Measurements from ENCODE around the gene TPSAB1. TPM values are rescaled to one million over a fixed set of nuclear protein-coding genes. Genes with fewer than 3 reads are reported as not detected.
A peak's percentile ranks its signal among the peaks of the same experiment; 100 is the strongest.

TPSAB1 gene
- total RNA-seq, 1 experiment from 2014 or later, result not detected

- intact Hi-C loops (cut with micrococcal nuclease; ENCODE audit: unreplicated experiment), result no loop called here
- peak in 1 of 2 experiments; percentile 45 for DNase-seq
- no peak overlapping the region for H2AFZ ChIP-seq
- BruUV-seq (replicated peaks), result no TSS peak
- no peaks in the 10 kb centered on the region; the same call in 1 of the 2 replicates for H3K4me1 ChIP-seq (replicated peaks; ENCODE audit: insufficient read depth)
- H4K20me1 ChIP-seq (ENCODE audit: insufficient read depth), result no peaks in the 10 kb centered on the region
- H3K9me3 ChIP-seq (ENCODE audit: insufficient read depth, low read depth), result no peaks in the 10 kb centered on the region
- H3F3A ChIP-seq (ENCODE audit: insufficient read depth, low read depth), result no peaks in the 10 kb centered on the region
- no peaks in the 10 kb centered on the region for H3K9me2 ChIP-seq (ENCODE audit: insufficient read depth)
- H3K79me2 ChIP-seq (ENCODE audit: low read depth), result no peaks in the 10 kb centered on the region
- ChIA-PET POLR2A (ENCODE audit: unreplicated experiment) (no interaction called here), CTCF (no interaction called here)
- H3K36me3 ChIP-seq (ENCODE audit: low read depth), result no peaks in the 10 kb centered on the region
- H3K4me3 ChIP-seq, result no peak overlapping the region
- H3K27me3 ChIP-seq (ENCODE audit: insufficient read depth, low read depth), result peaks cover 31% of the 10 kb centered on the region
- H3K27ac ChIP-seq, result no peak overlapping the region
- TF ChIP-seq CTCF (conservative IDR thresholded peaks at IDR 0.05) (no peak), EZH2 (IDR thresholded peaks at IDR 0.05; ENCODE audit: low read depth) (no peak)
- no peak overlapping the region for H3K4me2 ChIP-seq
Observed at GRCh38 chr16:1272453-1273198, 32.1 kb downstream of the TPSAB1 start.

- Histone ChIP-seq H3K36me3 (ENCODE audit: low read depth) (no peaks in the 10 kb centered on the region), H2AFZ (no peak overlapping the region), H3F3A (ENCODE audit: insufficient read depth, low read depth) (no peaks in the 10 kb centered on the region), H4K20me1 (ENCODE audit: insufficient read depth) (no peaks in the 10 kb centered on the region), H3K4me1 (replicated peaks; ENCODE audit: insufficient read depth) (no peaks in the 10 kb centered on the region; the same call in 1 of the 2 replicates), H3K4me3 (no peak overlapping the region), H3K27me3 (ENCODE audit: insufficient read depth, low read depth) (peaks cover 43% of the 10 kb centered on the region), H3K9me3 (ENCODE audit: insufficient read depth, low read depth) (no peaks in the 10 kb centered on the region), H3K4me2 (no peak overlapping the region), H3K79me2 (ENCODE audit: low read depth) (no peaks in the 10 kb centered on the region), H3K9me2 (ENCODE audit: insufficient read depth) (no peaks in the 10 kb centered on the region), H3K27ac (no peak overlapping the region)
- TF ChIP-seq EZH2 (IDR thresholded peaks at IDR 0.05; ENCODE audit: low read depth), result no peak
- TF ChIP-seq CTCF (conservative IDR thresholded peaks at IDR 0.05), result no peak
- ChIA-PET POLR2A (ENCODE audit: unreplicated experiment) (no interaction called here), CTCF (no interaction called here)
- BruUV-seq (replicated peaks), result no TSS peak
- DNase-seq, result no peak
- intact Hi-C loops (cut with micrococcal nuclease; ENCODE audit: unreplicated experiment), result no loop called here
Observed at GRCh38 chr16:1273816-1274215, 33.3 kb downstream of the TPSAB1 start.

- H3K36me3 ChIP-seq (ENCODE audit: low read depth), result no peaks in the 10 kb centered on the region
- H3K27ac ChIP-seq, result no peak overlapping the region
- ChIA-PET CTCF (no interaction called here), POLR2A (ENCODE audit: unreplicated experiment) (no interaction called here)
- H3K27me3 ChIP-seq (ENCODE audit: insufficient read depth, low read depth), result peaks cover 51% of the 10 kb centered on the region
- no peak for DNase-seq
- no peak overlapping the region for H3K4me2 ChIP-seq
- H3K9me3 ChIP-seq (ENCODE audit: insufficient read depth, low read depth), result no peaks in the 10 kb centered on the region
- H3F3A ChIP-seq (ENCODE audit: insufficient read depth, low read depth), result no peaks in the 10 kb centered on the region
- no peaks in the 10 kb centered on the region; the same call in 1 of the 2 replicates for H3K4me1 ChIP-seq (replicated peaks; ENCODE audit: insufficient read depth)
- H4K20me1 ChIP-seq (ENCODE audit: insufficient read depth), result no peaks in the 10 kb centered on the region
- no peaks in the 10 kb centered on the region for H3K9me2 ChIP-seq (ENCODE audit: insufficient read depth)
- BruUV-seq (replicated peaks), result no TSS peak
- intact Hi-C loops (cut with micrococcal nuclease; ENCODE audit: unreplicated experiment), result no loop called here
- H2AFZ ChIP-seq, result no peak overlapping the region
- TF ChIP-seq CTCF (conservative IDR thresholded peaks at IDR 0.05) (no peak), EZH2 (IDR thresholded peaks at IDR 0.05; ENCODE audit: low read depth) (no peak)
- H3K4me3 ChIP-seq, result no peak overlapping the region
- H3K79me2 ChIP-seq (ENCODE audit: low read depth), result no peaks in the 10 kb centered on the region
Observed at GRCh38 chr16:1274767-1275166, 34.3 kb downstream of the TPSAB1 start.

Measured in PC-9 (cell line).